Loucy (cell line): ENCODE data around the gene PNPLA1.

Experiments used
- H2AFZ ChIP-seq: fragments of 200-600 bp; sonication (generic); 2 replicates; pipeline ENCODE4 v1.6.0; 2016; ENCODE audit warnings: antibody characterized with exemption, mild to moderate bottlenecking, low read length, moderate library complexity
- H3F3A ChIP-seq: fragments of 200-600 bp; 2 replicates; pipeline ENCODE4 v1.6.0; 2016; ENCODE audit warnings: antibody characterized with exemption, low read depth, mild to moderate bottlenecking
- H3K27me3 ChIP-seq: fragments of 200-600 bp; sonication (generic); 2 replicates; pipeline ENCODE4 v1.6.1; 2014; ENCODE audit warnings: low read length, mild to moderate bottlenecking; ENCODE audit not compliant: insufficient read depth, poor library complexity, severe bottlenecking
- H3K36me3 ChIP-seq: fragments of 200-600 bp; sonication (generic); 2 replicates; pipeline ENCODE4 v1.6.1; 2016; ENCODE audit warnings: low read length; ENCODE audit not compliant: insufficient read depth
- H3K4me1 ChIP-seq: fragments of 200-600 bp; sonication (generic); 2 replicates; pipeline ENCODE4 v1.5.1; 2014; ENCODE audit warnings: low read length, mild to moderate bottlenecking; ENCODE audit not compliant: insufficient read depth, poor library complexity, severe bottlenecking
- H3K4me2 ChIP-seq: fragments of 200-600 bp; sonication (generic); 2 replicates; pipeline ENCODE4 v1.6.0; 2014; ENCODE audit warnings: antibody characterized with exemption, low read length, low read depth, mild to moderate bottlenecking; ENCODE audit not compliant: poor library complexity, severe bottlenecking
- H3K4me3 ChIP-seq: fragments of 200-600 bp; sonication (generic); 2 replicates; pipeline ENCODE4 v1.5.1; 2014; ENCODE audit warnings: low read length, mild to moderate bottlenecking, mixed read lengths; ENCODE audit not compliant: poor library complexity, severe bottlenecking
- H3K79me2 ChIP-seq: fragments of 200-600 bp; sonication (generic); 2 replicates; pipeline ENCODE4 v1.6.1; 2014; ENCODE audit warnings: low read length; ENCODE audit not compliant: insufficient read depth
- H3K9ac ChIP-seq: fragments of 200-600 bp; sonication (generic); 2 replicates; pipeline ENCODE4 v1.6.0; 2014; ENCODE audit warnings: mild to moderate bottlenecking, low read depth, low read length, moderate library complexity; ENCODE audit not compliant: poor library complexity, severe bottlenecking
- H3K9me2 ChIP-seq: fragments of 200-600 bp; sonication (generic); replicated peaks from 2 replicates; pipeline ENCODE4 v1.6.1; 2016; ENCODE audit warnings: low read depth, low read length, mixed read lengths
- H3K9me3 ChIP-seq: fragments of 200-600 bp; sonication (generic); 2 replicates; pipeline ENCODE4 v1.6.1; 2014; ENCODE audit warnings: mild to moderate bottlenecking, antibody characterized with exemption, low read length, low read depth; ENCODE audit not compliant: insufficient read depth
- H4K20me1 ChIP-seq: fragments of 200-600 bp; sonication (generic); 2 replicates; pipeline ENCODE4 v1.6.0; 2014; ENCODE audit warnings: antibody characterized with exemption, low read length, mild to moderate bottlenecking; ENCODE audit not compliant: insufficient read depth, poor library complexity, severe bottlenecking
- EZH2phosphoT487 ChIP-seq: fragments of 200-600 bp; IDR thresholded peaks from 2 replicates; pipeline ENCODE4 v1.6.1; 2018; ENCODE audit warnings: antibody characterized with exemption, mild to moderate bottlenecking, moderate library complexity, borderline replicate concordance
- TF ChIP-seq, protein P1 (sequence below): fragments of 200-600 bp; sonication (generic); conservative IDR thresholded peaks from 2 replicates; pipeline ENCODE4 v1.5.1; 2014; ENCODE audit warnings: mild to moderate bottlenecking, antibody characterized with exemption, low read length

Gene PNPLA1

DNA sequence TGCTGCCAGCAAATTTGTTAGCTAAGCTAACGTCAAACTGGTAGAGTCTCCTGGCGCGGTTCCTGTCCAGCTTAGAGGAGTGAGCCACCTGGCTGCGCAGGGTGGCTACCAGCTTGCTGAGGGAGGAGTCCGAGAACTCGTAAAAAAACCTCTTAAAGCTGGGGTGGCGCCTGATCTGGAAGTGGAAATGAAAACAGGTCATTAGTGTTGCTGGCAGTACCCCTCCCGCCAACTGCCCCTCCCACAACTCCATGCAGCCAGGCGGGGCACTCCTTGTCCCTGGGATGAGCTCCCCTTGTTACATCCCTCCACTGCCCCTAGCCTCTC is 49.5 kb downstream of the PNPLA1 start:
- TF ChIP-seq, protein P1, sequence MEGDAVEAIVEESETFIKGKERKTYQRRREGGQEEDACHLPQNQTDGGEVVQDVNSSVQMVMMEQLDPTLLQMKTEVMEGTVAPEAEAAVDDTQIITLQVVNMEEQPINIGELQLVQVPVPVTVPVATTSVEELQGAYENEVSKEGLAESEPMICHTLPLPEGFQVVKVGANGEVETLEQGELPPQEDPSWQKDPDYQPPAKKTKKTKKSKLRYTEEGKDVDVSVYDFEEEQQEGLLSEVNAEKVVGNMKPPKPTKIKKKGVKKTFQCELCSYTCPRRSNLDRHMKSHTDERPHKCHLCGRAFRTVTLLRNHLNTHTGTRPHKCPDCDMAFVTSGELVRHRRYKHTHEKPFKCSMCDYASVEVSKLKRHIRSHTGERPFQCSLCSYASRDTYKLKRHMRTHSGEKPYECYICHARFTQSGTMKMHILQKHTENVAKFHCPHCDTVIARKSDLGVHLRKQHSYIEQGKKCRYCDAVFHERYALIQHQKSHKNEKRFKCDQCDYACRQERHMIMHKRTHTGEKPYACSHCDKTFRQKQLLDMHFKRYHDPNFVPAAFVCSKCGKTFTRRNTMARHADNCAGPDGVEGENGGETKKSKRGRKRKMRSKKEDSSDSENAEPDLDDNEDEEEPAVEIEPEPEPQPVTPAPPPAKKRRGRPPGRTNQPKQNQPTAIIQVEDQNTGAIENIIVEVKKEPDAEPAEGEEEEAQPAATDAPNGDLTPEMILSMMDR, result no peak
- no peak for TF ChIP-seq EZH2phosphoT487
- Histone ChIP-seq H2AFZ (no peak overlapping the region), H3K79me2 (no peaks in the 10 kb centered on the region), H3K36me3 (no peaks in the 10 kb centered on the region), H3K4me3 (no peak overlapping the region), H3F3A (no peaks in the 10 kb centered on the region), H3K4me2 (no peak overlapping the region), H3K4me1 (no peaks in the 10 kb centered on the region), H3K9me2 (no peaks in the 10 kb centered on the region), H3K9me3 (no peaks in the 10 kb centered on the region), H3K27me3 (no peaks in the 10 kb centered on the region), H4K20me1 (no peaks in the 10 kb centered on the region), H3K9ac (no peak overlapping the region)

DNA sequence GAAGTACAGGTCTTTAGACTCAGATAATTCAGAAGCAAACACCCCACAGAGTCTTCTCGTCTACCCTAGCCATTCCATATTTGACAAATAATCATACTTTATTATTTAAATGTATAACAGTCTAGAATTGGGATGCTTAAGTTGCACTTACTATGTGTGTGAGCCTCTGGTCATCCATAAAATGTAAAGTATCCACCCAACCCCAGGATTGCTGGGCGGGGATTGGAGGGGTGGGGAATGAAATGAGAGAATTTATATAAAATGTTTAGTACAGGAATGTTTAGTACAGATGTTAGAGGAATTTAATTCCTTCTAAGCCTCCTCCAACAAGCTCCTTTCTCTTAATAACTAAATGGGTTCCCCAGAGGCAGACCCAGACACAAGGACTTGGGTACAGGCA is 50.0 kb downstream of the PNPLA1 start:
- H3K9me3 ChIP-seq, result no peaks in the 10 kb centered on the region
- H3F3A ChIP-seq, result no peaks in the 10 kb centered on the region
- no peaks in the 10 kb centered on the region for H3K27me3 ChIP-seq
- TF ChIP-seq, protein P1, result no peak
- TF ChIP-seq EZH2phosphoT487, result no peak
- no peaks in the 10 kb centered on the region for H3K4me1 ChIP-seq
- H3K9me2 ChIP-seq, result no peaks in the 10 kb centered on the region
- no peaks in the 10 kb centered on the region for H3K79me2 ChIP-seq
- H2AFZ ChIP-seq, result no peak overlapping the region
- H3K9ac ChIP-seq, result no peak overlapping the region
- H3K4me2 ChIP-seq, result no peak overlapping the region
- H3K4me3 ChIP-seq, result no peak overlapping the region
- no peaks in the 10 kb centered on the region for H4K20me1 ChIP-seq
- H3K36me3 ChIP-seq, result no peaks in the 10 kb centered on the region

DNA sequence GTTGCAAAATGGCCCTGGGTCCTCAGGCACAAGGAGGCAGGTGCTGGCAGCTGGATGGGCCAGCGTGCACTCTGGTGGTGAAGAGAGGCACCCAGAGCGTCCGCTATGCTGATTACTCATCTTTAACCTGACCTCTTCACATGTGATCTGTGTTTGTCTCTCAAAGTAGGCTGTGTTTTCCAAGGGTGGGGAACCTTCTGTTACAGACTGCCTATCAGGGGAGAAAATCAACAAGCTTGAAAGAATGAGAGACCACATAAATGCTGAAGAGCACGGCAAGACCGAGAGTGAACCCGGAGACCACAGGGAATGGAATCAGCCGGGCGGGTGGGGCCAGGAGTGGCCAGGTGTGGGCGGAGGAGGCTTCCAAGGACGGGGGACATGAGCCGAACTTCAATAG is 50.6 kb downstream of the PNPLA1 start:
- H4K20me1 ChIP-seq, result no peaks in the 10 kb centered on the region
- no peaks in the 10 kb centered on the region for H3K4me1 ChIP-seq

More for the DNA sequence above, 50.6 kb downstream of the PNPLA1 start:
- H3K9me2 ChIP-seq, result no peaks in the 10 kb centered on the region
- H3K9ac ChIP-seq, result no peak overlapping the region
- H3K4me3 ChIP-seq, result no peak overlapping the region
- H3F3A ChIP-seq, result no peaks in the 10 kb centered on the region
- H2AFZ ChIP-seq, result no peak overlapping the region
- H3K9me3 ChIP-seq, result no peaks in the 10 kb centered on the region
- H3K36me3 ChIP-seq, result no peaks in the 10 kb centered on the region
- TF ChIP-seq EZH2phosphoT487, result no peak
- TF ChIP-seq, protein P1, result no peak
- no peaks in the 10 kb centered on the region for H3K27me3 ChIP-seq
- H3K79me2 ChIP-seq, result no peaks in the 10 kb centered on the region
- H3K4me2 ChIP-seq, result no peak overlapping the region
